K562 (cell line): ENCODE data around the gene SPATA32. TPM values are rescaled to one million over a fixed set of nuclear protein-coding genes. Genes with fewer than 3 reads are reported as not detected.

Experiments used
- DPF2 ChIP-seq: fragments of 450-650 bp; IDR thresholded peaks from 2 replicates; pipeline ENCODE4 v1.6.1; 2016
- HCFC1 ChIP-seq: IDR thresholded peaks from 2 replicates; pipeline ENCODE4 v1.6.1; 2012; ENCODE audit warnings: low read depth, low read length, improper control_type of control experiment
- HLTF ChIP-seq: fragments of 450-650 bp; IDR thresholded peaks from 2 replicates; pipeline ENCODE4 v1.6.1; 2016
- HMGN3 ChIP-seq: IDR thresholded peaks from 2 replicates; pipeline ENCODE4 v1.6.1; 2011; ENCODE audit warnings: borderline replicate concordance, low read depth, mild to moderate bottlenecking, mixed read lengths, low read length; ENCODE audit not compliant: insufficient read length; ENCODE audit errors: extremely low read depth
- KAT7 ChIP-seq: sonication (generic); formaldehyde crosslinking; IDR thresholded peaks from 2 replicates; pipeline ENCODE4 v1.8.0; 2022; ENCODE audit warnings: missing genetic modification reagents, mild to moderate bottlenecking, borderline replicate concordance
- MIER1 ChIP-seq: fragments of 450-650 bp; IDR thresholded peaks from 2 replicates; pipeline ENCODE4 v1.6.1; 2016; ENCODE audit warnings: antibody characterized with exemption, mild to moderate bottlenecking, low read depth
- NBN ChIP-seq: fragments of 450-650 bp; IDR thresholded peaks from 2 replicates; pipeline ENCODE4 v1.6.1; 2016; ENCODE audit warnings: low read depth, mild to moderate bottlenecking
- SMARCB1 ChIP-seq: IDR thresholded peaks from 2 replicates; pipeline ENCODE4 v1.6.1; 2011; ENCODE audit warnings: improper control_type of control experiment, low read depth; ENCODE audit not compliant: insufficient read length
- SMARCC2 ChIP-seq: fragments of 450-650 bp; IDR thresholded peaks from 2 replicates; pipeline ENCODE4 v1.6.1; 2017; ENCODE audit warnings: antibody characterized with exemption, moderate library complexity, mild to moderate bottlenecking, low read depth
- ZEB2 ChIP-seq: fragments of 450-650 bp; IDR thresholded peaks from 2 replicates; pipeline ENCODE4 v1.6.1; 2016
- ZNF589 ChIP-seq: fragments of 200-800 bp; sonication (Bioruptor generic); IDR thresholded peaks from 2 replicates; pipeline ENCODE4 v1.6.1; 2016; ENCODE audit warnings: low read depth, missing genetic modification characterization, missing compliant biosample characterization
- polyA plus RNA-seq, 8 experiments: library from polyadenylated mRNA; depleted of rRNA in 4 of 8; stranded (reverse) in 5 of 8; unstranded in 3 of 8; fragments of >200 nt; fragmentation: Nextera tagmentation in 2 of 8; fragmentation: Illumina TruSeq in 1 of 8; extraction: Ambion mirVana in 2 of 8; extraction: Trizol in 1 of 8; gene quantifications; 2 replicates each; pipeline versions ENCODE4 v1.2.1 to v1.2.3, GENCODE V29; 2011 to 2014; ENCODE audit warnings: inconsistent platforms in 1 of 8, missing spikeins in 1 of 8
- total RNA-seq, 7 experiments: library from RNA; depleted of rRNA in 6 of 7; stranded (reverse); fragments of >200 nt in 6 of 7; fragmentation: Illumina TruSeq in 2 of 7; extraction: Trizol in 2 of 7; gene quantifications; 2 replicates each; pipeline versions ENCODE4 v1.2.1 to v1.2.3, GENCODE V29; 2011 to 2021; ENCODE audit warnings: low replicate concordance in 1 of 7
- TF ChIP-seq, protein P1 (sequence below), 3 experiments: fragments of 200-800 bp in 1 of 3; fragments of 250-450 bp in 1 of 3; fragments of 450-650 bp in 1 of 3; sonication (Bioruptor Pico) in 1 of 3; sonication (Bioruptor generic) in 1 of 3; formaldehyde crosslinking in 1 of 3; IDR thresholded peaks; 2 replicates each; pipeline versions ENCODE4 v1.6.1 to v1.8.0; 2016 to 2022; ENCODE audit warnings: mild to moderate bottlenecking in 2 of 3, missing genetic modification characterization in 2 of 3, missing compliant biosample characterization in 1 of 3, moderate library complexity in 1 of 3
- TF ChIP-seq, protein P2 (sequence below): fragments of 250-450 bp; sonication (Bioruptor Pico); IDR thresholded peaks from 2 replicates; pipeline ENCODE4 v1.8.0; 2022; ENCODE audit warnings: inconsistent platforms, mild to moderate bottlenecking, moderate library complexity, borderline replicate concordance
- TF ChIP-seq, protein P3 (sequence below), 2 experiments: IDR thresholded peaks; 2 replicates each; pipeline ENCODE4 v1.6.1; 2012; ENCODE audit warnings: improper control_type of control experiment in 2 of 2, low read depth in 2 of 2, low read length in 2 of 2, borderline replicate concordance in 1 of 2
- TF ChIP-seq, protein P4 (sequence below), 3 experiments: fragments of 200-800 bp in 1 of 3; sonication (Bioruptor generic) in 1 of 3; sonication (generic) in 1 of 3; formaldehyde crosslinking in 1 of 3; IDR thresholded peaks; 2 replicates each; pipeline versions ENCODE4 v1.6.1 to v1.8.0; 2016 to 2022; ENCODE audit warnings: mild to moderate bottlenecking in 2 of 3, missing compliant biosample characterization in 2 of 3, missing genetic modification characterization in 2 of 3, missing genetic modification reagents in 1 of 3
- TF ChIP-seq, protein P5 (sequence below): IDR thresholded peaks from 3 replicates; pipeline ENCODE4 v1.6.1; 2011; ENCODE audit warnings: borderline replicate concordance, mild to moderate bottlenecking; ENCODE audit not compliant: insufficient read length, insufficient read depth

The SPATA32 gene
- total and polyA plus RNA-seq, 9 of the 15 experiments (the other 6 are each of a cell fraction or from before 2014, with no cell fraction given): 0.03 to 0.06 TPM; not detected in 7

DNA sequence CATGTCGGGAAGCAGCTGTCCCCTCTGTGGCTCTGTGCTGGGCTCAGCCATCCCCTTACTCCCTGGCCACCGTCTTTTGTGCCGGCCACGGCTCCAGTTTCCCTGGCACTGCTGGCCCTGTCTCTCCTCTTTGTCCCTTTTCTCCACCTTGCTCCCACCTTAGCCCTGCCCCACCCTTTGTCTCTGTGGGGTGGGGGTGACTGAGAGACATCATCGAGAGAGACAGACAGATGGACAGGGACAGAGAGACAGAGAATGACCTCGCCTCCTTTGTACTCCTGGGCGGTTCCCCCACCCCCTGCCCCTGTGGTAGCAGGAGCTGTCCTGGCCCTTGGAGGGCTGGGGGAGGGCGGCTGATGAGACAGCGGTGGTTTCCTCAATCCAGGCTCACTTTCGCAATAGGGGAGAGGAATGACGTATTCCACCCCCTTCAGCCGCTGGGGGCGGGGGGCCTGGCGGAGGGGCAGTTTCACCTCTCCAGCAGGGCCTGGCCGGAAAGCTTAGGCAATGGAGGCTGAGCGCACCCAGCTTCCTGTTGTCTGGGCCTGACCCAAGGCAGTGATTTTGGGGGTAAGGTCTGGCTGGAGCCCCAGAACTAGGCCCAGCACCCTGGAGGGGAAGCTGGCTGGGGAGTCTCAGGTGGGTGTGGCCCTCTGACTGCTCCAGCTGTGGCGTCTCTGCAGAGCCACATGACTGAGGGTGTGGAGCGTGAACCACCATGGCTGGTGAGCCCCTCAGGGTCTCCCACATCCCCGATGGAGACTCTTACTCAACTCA is 32.9 kb downstream of the SPATA32 start (continued):
- TF ChIP-seq HMGN3 (peak; percentile 26), ZEB2 (peak; percentile 30; the same call in 1 of the 2 replicates), DPF2 (peak; percentile 78), NBN (peak; percentile 60; the same call in 1 of the 2 replicates), ZNF589 (CRISPR knock-in tag) (peak; percentile 80), HLTF (no peak), SMARCB1 (no peak), KAT7 (CRISPR knock-in tag) (0 out of 2 replicates have a peak, but pooled peaks have one; percentile 46), SMARCC2 (peak; percentile 46; the same call in 1 of the 2 replicates), HCFC1 (peak; percentile 42), MIER1 (no peak)
- TF ChIP-seq, protein P1, sequence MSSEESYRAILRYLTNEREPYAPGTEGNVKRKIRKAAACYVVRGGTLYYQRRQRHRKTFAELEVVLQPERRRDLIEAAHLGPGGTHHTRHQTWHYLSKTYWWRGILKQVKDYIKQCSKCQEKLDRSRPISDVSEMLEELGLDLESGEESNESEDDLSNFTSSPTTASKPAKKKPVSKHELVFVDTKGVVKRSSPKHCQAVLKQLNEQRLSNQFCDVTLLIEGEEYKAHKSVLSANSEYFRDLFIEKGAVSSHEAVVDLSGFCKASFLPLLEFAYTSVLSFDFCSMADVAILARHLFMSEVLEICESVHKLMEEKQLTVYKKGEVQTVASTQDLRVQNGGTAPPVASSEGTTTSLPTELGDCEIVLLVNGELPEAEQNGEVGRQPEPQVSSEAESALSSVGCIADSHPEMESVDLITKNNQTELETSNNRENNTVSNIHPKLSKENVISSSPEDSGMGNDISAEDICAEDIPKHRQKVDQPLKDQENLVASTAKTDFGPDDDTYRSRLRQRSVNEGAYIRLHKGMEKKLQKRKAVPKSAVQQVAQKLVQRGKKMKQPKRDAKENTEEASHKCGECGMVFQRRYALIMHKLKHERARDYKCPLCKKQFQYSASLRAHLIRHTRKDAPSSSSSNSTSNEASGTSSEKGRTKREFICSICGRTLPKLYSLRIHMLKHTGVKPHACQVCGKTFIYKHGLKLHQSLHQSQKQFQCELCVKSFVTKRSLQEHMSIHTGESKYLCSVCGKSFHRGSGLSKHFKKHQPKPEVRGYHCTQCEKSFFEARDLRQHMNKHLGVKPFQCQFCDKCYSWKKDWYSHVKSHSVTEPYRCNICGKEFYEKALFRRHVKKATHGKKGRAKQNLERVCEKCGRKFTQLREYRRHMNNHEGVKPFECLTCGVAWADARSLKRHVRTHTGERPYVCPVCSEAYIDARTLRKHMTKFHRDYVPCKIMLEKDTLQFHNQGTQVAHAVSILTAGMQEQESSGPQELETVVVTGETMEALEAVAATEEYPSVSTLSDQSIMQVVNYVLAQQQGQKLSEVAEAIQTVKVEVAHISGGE (CRISPR knock-in tag; IDR thresholded peaks at IDR 0.05): no peak
- TF ChIP-seq, protein P2, sequence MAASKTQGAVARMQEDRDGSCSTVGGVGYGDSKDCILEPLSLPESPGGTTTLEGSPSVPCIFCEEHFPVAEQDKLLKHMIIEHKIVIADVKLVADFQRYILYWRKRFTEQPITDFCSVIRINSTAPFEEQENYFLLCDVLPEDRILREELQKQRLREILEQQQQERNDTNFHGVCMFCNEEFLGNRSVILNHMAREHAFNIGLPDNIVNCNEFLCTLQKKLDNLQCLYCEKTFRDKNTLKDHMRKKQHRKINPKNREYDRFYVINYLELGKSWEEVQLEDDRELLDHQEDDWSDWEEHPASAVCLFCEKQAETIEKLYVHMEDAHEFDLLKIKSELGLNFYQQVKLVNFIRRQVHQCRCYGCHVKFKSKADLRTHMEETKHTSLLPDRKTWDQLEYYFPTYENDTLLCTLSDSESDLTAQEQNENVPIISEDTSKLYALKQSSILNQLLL (CRISPR knock-in tag): no peak
- TF ChIP-seq, protein P3, sequence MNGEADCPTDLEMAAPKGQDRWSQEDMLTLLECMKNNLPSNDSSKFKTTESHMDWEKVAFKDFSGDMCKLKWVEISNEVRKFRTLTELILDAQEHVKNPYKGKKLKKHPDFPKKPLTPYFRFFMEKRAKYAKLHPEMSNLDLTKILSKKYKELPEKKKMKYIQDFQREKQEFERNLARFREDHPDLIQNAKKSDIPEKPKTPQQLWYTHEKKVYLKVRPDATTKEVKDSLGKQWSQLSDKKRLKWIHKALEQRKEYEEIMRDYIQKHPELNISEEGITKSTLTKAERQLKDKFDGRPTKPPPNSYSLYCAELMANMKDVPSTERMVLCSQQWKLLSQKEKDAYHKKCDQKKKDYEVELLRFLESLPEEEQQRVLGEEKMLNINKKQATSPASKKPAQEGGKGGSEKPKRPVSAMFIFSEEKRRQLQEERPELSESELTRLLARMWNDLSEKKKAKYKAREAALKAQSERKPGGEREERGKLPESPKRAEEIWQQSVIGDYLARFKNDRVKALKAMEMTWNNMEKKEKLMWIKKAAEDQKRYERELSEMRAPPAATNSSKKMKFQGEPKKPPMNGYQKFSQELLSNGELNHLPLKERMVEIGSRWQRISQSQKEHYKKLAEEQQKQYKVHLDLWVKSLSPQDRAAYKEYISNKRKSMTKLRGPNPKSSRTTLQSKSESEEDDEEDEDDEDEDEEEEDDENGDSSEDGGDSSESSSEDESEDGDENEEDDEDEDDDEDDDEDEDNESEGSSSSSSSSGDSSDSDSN (IDR thresholded peaks at IDR 0.05; ENCODE audit: borderline replicate concordance in 1 of 2, low read depth in 2 of 2, low read length in 2 of 2): peak in 1 of 2 experiments; percentile 51; a peak in 2 of 4 replicates
- TF ChIP-seq, protein P4, sequence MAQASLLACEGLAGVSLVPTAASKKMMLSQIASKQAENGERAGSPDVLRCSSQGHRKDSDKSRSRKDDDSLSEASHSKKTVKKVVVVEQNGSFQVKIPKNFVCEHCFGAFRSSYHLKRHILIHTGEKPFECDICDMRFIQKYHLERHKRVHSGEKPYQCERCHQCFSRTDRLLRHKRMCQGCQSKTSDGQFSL (CRISPR knock-in tag; IDR thresholded peaks at IDR 0.05): no peak; the same call in none of the 2 replicates
- TF ChIP-seq, protein P4 (tag; IDR thresholded peaks at IDR 0.05): peak in 1 of 2 experiments; percentile 33; a peak in 1 of 4 replicates
- TF ChIP-seq, protein P5, sequence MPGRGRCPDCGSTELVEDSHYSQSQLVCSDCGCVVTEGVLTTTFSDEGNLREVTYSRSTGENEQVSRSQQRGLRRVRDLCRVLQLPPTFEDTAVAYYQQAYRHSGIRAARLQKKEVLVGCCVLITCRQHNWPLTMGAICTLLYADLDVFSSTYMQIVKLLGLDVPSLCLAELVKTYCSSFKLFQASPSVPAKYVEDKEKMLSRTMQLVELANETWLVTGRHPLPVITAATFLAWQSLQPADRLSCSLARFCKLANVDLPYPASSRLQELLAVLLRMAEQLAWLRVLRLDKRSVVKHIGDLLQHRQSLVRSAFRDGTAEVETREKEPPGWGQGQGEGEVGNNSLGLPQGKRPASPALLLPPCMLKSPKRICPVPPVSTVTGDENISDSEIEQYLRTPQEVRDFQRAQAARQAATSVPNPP: no peak
